GM18505 (cell line): ENCODE data around the gene CAPN15.
A peak's percentile ranks its signal among the peaks of the same experiment; 100 is the strongest.

ENCODE experiments used
- ATAC-seq: cut with Tn5 transposase; IDR thresholded peaks from one replicate; pipeline ENCODE4 v1.9.1; 2021; ENCODE audit not compliant: unreplicated experiment
- POLR2A ChIP-seq: IDR thresholded peaks from 4 replicates; pipeline ENCODE4 v1.6.1; 2011; ENCODE audit warnings: borderline replicate concordance; ENCODE audit not compliant: insufficient read depth, insufficient read length; ENCODE audit errors: extremely low read depth

Gene CAPN15

DNA sequence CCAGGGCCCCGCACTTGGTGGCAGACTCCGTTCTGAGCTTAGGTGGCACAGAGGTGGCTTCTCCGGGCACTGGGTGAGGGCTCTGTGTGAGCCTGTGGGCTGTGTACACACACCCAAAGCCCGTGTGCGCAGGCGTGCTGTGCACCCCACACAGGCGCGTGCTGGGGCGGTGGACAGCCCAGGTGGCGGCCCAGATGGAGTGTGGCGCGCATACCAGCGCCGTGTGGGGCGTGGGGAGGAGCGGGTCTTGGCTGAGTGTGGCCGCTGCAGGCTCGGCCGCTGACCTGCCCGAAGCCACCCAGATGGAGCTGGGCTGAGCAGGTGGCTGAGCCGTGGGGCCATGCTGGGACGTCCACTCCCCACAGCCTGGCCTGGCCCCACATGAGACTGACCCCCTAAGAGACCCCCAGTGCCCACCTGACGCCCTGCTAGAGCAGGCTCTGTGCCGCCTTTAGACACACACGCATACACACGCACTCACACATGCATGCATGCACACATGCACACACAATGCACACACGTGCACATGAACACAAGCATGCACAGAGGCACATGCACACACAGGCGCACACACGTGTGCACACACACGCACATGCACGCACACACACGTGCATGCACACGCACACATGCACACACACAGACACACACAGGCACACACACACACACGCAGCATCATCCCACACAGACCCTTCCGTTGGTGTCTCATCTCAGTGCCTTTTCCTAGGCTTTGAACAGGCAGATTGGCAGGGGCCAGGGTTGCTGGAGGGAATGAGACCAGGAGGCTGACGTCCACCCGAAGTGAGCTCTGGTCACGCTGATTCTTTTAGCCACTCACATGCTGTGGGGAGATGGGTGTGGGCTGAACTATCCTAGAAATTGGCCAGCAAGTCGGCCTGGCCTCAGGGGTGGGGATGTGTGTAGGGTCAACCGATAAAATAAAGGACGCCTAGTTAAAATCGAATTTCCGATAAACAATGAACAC, 34.7 kb downstream of the CAPN15 start:
- TF ChIP-seq POLR2A: no peak
- no peak for ATAC-seq

- TF ChIP-seq POLR2A: no peak
- ATAC-seq: no peak
These were observed 35.6 kb downstream of the CAPN15 start for GRCh38 chr16:563072-563644.

DNA sequence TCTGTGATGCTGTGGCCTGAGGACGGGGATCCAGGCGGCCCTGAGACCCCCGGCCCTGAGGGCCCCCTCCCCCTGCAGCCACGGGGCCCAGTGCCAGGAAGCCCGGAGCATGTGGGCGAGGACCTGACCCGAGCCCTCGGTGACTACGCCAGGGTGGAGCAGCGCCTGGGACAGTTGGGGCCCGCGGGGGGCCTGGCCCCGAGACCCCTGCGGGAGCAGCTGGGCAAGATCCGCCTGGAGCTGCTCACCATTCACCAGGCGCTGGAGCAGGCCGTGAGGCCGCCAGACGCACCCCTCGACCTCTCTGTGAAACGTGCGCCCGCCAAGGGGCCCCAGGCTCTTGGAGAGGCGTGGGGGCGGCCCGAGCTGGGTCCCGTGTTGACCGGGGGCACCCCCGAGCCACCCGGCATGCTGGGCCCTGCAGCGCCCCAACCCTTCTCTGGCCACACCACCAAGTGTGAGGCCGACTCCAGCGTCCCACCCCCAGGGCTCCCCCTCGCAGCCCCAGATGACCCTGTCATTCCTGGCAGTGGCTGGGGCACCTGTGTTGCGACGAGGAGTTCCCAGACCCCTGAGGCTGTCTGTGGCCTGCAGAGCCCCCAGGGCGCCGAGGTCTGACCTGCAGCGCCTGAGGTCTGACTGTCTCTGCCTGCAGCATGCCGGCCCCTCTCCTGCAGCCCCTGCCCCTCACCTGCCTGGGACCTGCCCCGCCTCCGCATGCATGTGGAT, 37.3 kb downstream of the CAPN15 start:
- no peak for TF ChIP-seq POLR2A
- ATAC-seq: no peak

DNA sequence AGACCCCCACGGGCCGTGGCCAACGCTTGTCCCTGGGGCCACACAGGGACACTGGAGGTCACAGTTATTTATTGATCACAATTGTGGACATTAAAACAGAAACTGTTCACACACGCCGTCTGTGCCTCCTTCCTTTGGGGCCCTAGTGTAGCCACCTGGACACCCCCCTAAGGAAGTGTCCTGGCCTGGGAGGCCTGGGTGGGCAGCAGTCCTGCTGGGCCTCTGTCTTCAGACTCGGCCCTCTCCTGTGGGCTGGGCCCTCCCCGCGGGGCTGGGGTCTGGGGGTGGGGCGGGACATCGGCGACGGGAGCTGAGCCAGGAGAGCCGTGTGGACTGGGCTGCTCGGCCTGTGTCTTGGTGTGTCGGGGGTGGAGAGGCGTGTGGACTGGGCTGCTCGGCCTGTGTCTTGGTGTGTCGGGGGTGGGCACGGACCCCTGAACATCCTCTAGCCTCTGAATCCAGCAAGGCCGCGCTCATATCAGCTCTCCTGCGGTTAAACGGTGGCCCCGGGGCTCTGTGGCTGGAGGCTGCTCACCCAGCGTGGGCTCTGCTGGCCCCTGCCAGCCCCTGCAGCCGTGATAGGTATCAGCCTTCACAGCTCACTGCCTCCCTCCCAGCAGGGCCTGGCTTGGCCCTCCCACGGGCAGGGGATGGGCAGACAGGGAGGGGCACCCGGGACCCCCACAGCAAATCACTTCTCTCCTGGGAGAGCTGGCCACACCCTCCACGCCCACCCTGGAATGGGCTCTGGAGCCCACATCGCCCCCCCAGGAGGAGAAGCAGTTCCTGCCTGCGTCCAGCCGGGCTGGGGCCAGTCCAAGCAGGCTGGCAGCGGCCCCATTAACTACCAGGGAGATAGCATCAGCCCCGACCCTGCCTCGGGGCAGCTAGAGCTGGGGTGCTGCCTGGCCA, 38.2 kb downstream of the CAPN15 start:
- no peak for ATAC-seq
- no peak for TF ChIP-seq POLR2A

DNA sequence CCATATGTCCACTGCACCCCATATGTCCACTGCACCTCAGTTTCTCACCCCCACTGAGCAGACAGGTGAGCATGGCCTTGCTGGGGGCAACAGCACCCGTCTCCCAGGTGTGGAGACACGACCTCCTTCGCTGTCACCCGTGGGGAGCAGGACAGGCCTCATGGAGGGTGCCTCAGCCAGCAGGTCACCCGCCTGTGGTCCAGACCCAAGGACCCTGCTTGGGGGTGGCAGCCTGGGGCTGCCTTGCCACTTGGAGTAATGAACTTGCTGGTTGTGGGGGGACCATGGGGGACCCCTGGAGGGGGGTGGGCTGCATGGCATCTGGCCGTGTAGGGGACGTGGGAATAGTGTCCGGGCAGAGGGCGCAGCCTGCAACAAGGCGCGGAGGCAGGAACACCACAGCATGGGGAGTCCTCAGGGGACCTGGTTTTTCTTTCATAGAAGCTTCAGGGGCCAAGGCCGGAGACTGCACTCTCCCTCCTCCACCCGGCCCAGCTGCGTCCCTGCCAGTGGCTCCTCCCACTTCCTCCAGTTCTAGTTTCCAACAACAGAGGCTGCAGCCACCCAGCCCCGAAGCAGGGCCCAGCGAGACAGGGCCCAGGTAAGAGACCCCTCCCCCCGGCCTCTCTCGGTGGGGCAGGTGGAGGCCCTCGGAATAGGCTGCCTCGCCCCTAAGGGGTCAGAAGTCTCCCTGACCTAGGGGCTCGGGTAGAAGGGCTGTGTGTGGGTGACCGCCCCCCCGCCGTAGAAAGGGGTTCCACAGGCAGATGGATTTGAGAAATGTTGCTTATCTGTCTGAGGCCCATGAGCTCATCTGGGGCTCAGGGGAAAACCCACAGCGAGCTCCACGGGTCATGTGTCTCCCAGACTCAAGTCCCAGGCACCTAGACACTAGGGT, 39.2 kb downstream of the CAPN15 start, which contains the start of gene NHLRC4:
Gene NHLRC4, plus strand, starts transcription at position 531 of the 898 bp plus-strand sequence. CDS start 1,043 bp downstream, outside the sequence.
- no peak for ATAC-seq
- peak; percentile 42 for TF ChIP-seq POLR2A

GRCh38 chr16:567373-568256, 40.1 kb downstream of the CAPN15 start:
- no peak for ATAC-seq
- TF ChIP-seq POLR2A: no peak

DNA sequence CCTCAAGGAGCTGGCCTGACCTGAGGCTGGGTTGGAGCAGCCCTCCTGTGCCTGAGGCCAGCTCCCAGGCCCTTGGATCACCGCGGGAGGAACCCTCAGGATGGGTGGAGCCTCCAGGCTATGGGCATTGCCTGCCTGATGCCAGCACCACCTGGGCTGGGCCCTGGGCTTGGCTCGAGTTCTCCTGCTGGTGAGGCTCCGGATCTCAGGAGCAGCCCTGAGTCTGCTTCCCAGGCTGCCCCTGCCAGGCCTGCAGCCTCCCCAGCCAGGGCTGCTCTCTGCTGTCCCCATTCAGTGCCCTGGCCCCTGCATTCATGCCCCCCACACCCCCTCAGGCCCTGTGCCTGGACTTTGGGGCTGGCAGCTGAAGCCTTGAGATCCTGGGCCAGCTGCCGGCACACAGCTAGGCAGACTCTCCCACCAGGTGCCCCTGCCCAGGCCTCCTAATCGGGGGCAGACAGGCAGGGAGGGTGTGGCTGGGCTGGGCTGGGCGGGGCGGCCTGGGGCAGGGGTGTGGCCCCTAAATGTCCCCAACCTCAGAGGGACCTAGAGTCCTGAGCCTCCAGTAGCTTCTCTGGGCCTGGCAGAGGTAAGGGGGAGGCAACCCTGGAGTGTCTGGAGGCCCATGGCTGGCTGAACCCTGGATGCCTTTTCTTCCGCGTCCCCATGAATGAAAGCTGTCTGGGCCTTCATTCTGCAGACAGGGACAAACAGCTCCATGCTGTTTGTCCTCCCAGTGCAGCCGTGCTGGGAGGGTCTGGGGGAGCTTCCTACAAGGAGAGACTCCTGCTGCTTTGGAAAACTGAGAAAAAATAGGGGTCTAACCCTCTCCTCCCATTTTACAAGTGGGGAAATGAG, 41.1 kb downstream of the CAPN15 start:
- no peak for ATAC-seq
- no peak for TF ChIP-seq POLR2A

- ATAC-seq: peak; percentile 59
- peak; percentile 71 for TF ChIP-seq POLR2A
These were observed 42.1 kb downstream of the CAPN15 start, which contains the start of gene PIGQ for GRCh38 chr16:569445-570254. Gene PIGQ (plus strand): TSS chr16:569968. CDS start chr16:574075, 4,107 bp downstream.
